ENCODE measurements around the gene EIF2B2. TPM values are rescaled to one million over a fixed set of nuclear protein-coding genes. Genes with fewer than 3 reads are reported as not detected.

Gene EIF2B2
- total RNA-seq, 1 donor from 2014 or later = 38.4 TPM

- peaks cover 63% of the 10 kb centered on the region for H3K4me1 Mint-ChIP-seq (ENCODE audit: low read depth)
Observed at GRCh38 chr14:74978416-74978947, 24.2 kb upstream of the EIF2B2 start.

DNA sequence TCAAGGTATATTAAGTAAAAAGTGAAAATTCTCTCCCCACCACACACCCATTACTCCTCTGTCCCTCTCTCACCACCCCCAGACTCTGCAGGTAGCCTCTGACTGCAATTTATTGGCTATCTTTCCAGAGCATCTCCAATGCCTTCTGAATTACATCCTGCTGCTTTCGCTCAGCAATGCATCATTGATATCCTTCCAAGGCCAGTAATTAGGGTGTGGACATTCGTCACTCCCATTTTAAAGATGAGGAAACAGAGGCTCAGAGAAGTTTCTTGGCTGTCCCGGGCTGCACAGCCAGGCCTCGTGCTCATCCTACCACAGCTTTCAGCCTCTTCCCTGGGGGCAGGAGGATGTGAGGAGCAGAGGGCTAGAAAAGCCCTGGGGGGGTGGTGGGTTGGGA, 23.7 kb upstream of the EIF2B2 start:
- no peaks in the 10 kb centered on the region for H3K9me3 Mint-ChIP-seq (ENCODE audit: low read depth)
- no peak overlapping the region for H3K4me3 Mint-ChIP-seq (ENCODE audit: unreplicated experiment)
- H3K36me3 Mint-ChIP-seq (ENCODE audit: low read depth) = no peaks in the 10 kb centered on the region
- TF ChIP-seq, protein P1, sequence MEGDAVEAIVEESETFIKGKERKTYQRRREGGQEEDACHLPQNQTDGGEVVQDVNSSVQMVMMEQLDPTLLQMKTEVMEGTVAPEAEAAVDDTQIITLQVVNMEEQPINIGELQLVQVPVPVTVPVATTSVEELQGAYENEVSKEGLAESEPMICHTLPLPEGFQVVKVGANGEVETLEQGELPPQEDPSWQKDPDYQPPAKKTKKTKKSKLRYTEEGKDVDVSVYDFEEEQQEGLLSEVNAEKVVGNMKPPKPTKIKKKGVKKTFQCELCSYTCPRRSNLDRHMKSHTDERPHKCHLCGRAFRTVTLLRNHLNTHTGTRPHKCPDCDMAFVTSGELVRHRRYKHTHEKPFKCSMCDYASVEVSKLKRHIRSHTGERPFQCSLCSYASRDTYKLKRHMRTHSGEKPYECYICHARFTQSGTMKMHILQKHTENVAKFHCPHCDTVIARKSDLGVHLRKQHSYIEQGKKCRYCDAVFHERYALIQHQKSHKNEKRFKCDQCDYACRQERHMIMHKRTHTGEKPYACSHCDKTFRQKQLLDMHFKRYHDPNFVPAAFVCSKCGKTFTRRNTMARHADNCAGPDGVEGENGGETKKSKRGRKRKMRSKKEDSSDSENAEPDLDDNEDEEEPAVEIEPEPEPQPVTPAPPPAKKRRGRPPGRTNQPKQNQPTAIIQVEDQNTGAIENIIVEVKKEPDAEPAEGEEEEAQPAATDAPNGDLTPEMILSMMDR (IDR thresholded peaks at IDR 0.05) = no peak
- DNase-seq (ENCODE audit: low spot score) = no peak
- H3K4me1 Mint-ChIP-seq (ENCODE audit: low read depth) = peaks cover 63% of the 10 kb centered on the region
- peak overlapping the region; percentile 33 for H3K27ac Mint-ChIP-seq (ENCODE audit: unreplicated experiment)
- H3K27me3 Mint-ChIP-seq (ENCODE audit: low read depth) = no peaks in the 10 kb centered on the region

More at GRCh38 chr14:74978416-74978947, 24.2 kb upstream of the EIF2B2 start:
- no peaks in the 10 kb centered on the region for H3K36me3 Mint-ChIP-seq (ENCODE audit: low read depth)
- H3K27me3 Mint-ChIP-seq (ENCODE audit: low read depth) = no peaks in the 10 kb centered on the region
- H3K4me3 Mint-ChIP-seq (ENCODE audit: unreplicated experiment) = no peak overlapping the region
- TF ChIP-seq, protein P1 (IDR thresholded peaks at IDR 0.05) = no peak
- DNase-seq (ENCODE audit: low spot score) = no peak
- H3K9me3 Mint-ChIP-seq (ENCODE audit: low read depth) = no peaks in the 10 kb centered on the region
- H3K27ac Mint-ChIP-seq (ENCODE audit: unreplicated experiment) = peak overlapping the region; percentile 33

DNA sequence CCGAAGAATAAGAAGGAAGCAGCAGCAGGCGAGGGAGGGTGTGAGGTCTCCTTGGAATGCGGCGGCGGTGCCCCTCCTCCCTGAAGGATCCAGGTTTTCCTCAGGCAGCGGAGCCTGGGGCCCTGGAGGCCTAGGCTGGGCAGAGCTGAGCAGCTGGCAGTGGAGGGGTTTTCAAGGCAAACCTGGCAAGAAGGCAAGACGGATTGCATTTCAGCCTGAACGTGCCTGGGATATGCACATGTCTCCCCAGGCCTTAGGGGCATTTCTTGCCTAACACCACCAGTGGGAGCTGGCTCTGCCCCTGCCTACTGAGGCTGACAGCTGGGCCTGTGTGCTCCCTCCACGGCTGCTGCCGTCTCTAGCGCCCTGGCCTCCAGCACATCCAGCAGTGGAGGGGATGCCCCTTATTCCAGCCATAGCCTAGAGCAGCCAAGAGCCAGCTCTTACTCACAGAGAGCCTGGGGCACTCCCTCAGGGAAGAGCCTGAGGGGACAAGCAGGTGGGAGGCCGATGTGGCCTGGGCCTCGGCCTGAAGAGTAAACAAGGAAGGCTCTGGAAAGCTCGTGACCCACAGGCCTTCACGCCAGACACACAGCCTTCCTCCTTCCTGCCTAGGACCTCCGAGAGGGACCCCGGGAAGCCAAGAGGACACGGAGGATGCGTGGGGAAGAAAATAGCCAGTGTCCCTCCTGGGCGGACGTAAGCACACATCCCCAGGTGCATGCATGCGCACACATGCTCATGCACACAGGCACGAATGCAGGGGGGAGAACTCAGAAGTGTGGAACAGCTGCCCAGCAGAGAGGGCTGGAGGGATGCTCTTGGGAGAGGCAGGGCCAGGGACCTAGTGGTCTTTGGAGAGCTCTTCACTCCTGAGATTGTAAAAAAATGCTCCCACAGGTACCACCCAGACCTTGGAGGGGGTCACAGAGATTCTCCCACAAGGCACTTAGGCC, 23.0 kb upstream of the EIF2B2 start:
- Mint-ChIP-seq H3K4me3 (ENCODE audit: unreplicated experiment) (no peak overlapping the region), H3K27ac (ENCODE audit: unreplicated experiment) (peak overlapping the region; percentile 82)

GRCh38 chr14:74980398-74980730, 22.4 kb upstream of the EIF2B2 start:
- TF ChIP-seq, protein P1 (IDR thresholded peaks at IDR 0.05) = no peak
- H3K9me3 Mint-ChIP-seq (ENCODE audit: low read depth) = no peaks in the 10 kb centered on the region
- peak overlapping the region; percentile 96 for H3K27ac Mint-ChIP-seq (ENCODE audit: unreplicated experiment)
- H3K27me3 Mint-ChIP-seq (ENCODE audit: low read depth) = no peaks in the 10 kb centered on the region
- peaks cover 70% of the 10 kb centered on the region for H3K4me1 Mint-ChIP-seq (ENCODE audit: low read depth)
- H3K36me3 Mint-ChIP-seq (ENCODE audit: low read depth) = no peaks in the 10 kb centered on the region
- no peak for DNase-seq (ENCODE audit: low spot score)
- no peak overlapping the region for H3K4me3 Mint-ChIP-seq (ENCODE audit: unreplicated experiment)

More for the DNA sequence above, 23.0 kb upstream of the EIF2B2 start:
- no peaks in the 10 kb centered on the region for H3K36me3 Mint-ChIP-seq (ENCODE audit: low read depth)
- no peaks in the 10 kb centered on the region for H3K9me3 Mint-ChIP-seq (ENCODE audit: low read depth)
- H3K4me1 Mint-ChIP-seq (ENCODE audit: low read depth) = peaks cover 63% of the 10 kb centered on the region
- DNase-seq (ENCODE audit: low spot score) = no peak
- H3K27me3 Mint-ChIP-seq (ENCODE audit: low read depth) = no peaks in the 10 kb centered on the region
- TF ChIP-seq, protein P1 (IDR thresholded peaks at IDR 0.05) = peak; percentile 67

- Mint-ChIP-seq H3K27ac (ENCODE audit: unreplicated experiment) (peak overlapping the region; percentile 96), H3K36me3 (ENCODE audit: low read depth) (no peaks in the 10 kb centered on the region), H3K27me3 (ENCODE audit: low read depth) (no peaks in the 10 kb centered on the region), H3K9me3 (ENCODE audit: low read depth) (no peaks in the 10 kb centered on the region), H3K4me3 (ENCODE audit: unreplicated experiment) (peak overlapping the region; percentile 25), H3K4me1 (ENCODE audit: low read depth) (peaks cover 68% of the 10 kb centered on the region)
- TF ChIP-seq, protein P1 (IDR thresholded peaks at IDR 0.05) = peak; percentile 24
- no peak for DNase-seq (ENCODE audit: low spot score)
Observed at GRCh38 chr14:74980731-74981461, 21.8 kb upstream of the EIF2B2 start.
